Omental fat pad (tissue), 4 donors: ENCODE results near the gene C19orf38. TPM values are rescaled to one million over a fixed set of nuclear protein-coding genes. Genes with fewer than 3 reads are reported as not detected.
A peak's percentile ranks its signal among the peaks of the same experiment; 100 is the strongest.

Source experiments
- ATAC-seq: fragments of 150-250 bp; one replicate; pipeline ENCODE4 v1.9.1; 2016; ENCODE audit warnings: mild to moderate bottlenecking, moderate library complexity; ENCODE audit not compliant: low FRiP score
- DNase-seq: peaks from one replicate; pipeline ENCODE4 v3.0.0-alpha.2; 2019; ENCODE audit warnings: low spot score
- CTCF ChIP-seq, 3 donors: fragments of 450-650 bp; IDR thresholded peaks; one replicate each; pipeline ENCODE4 v1.5.1; 2016 to 2017; ENCODE audit warnings: antibody characterized with exemption in 3 of 3, mild to moderate bottlenecking in 3 of 3, moderate library complexity in 2 of 3
- total RNA-seq, 4 donors: library from RNA; depleted of rRNA; stranded (reverse); fragments of >200 nt; gene quantifications; one replicate each; pipeline ENCODE4 v1.1.0, GENCODE V29; 2016

C19orf38 gene
- total RNA-seq, 4 donors from 2014 or later, result 1.0 to 7.9 (median 4.9) TPM

DNA sequence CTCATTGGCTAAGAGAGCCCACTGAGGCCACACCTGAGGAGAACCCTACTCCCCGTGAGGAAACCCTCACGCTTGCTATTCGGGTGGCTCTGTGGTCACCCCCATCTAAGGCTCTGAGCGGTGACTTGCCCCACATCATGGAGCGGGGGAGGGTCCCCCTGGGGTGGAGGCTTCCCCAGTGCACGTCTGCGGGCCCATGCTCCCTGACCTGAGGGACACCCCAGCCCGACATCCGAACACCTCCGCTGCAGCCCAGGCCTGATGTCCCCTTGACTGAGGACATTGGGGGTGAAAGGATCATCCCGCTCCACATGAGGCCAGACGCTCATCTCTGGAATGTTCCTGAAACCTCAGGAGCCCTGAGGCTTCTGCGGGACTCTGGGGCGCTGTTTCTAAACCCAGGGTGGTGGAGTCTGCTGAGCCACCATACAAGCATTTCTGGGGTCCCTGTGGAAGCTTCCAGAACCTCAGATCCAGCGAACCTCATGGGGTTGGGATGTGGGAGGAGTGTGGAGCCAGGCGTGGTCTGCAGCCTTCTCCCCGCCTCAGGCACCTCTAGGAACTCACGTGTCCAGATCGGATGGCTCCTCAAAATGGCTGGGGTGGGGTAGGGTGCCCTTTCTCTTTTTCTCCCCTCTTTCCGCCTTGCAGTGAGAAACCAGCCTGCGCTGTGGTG lies 32.1 kb upstream of the C19orf38 start:
- DNase-seq (no peak), ATAC-seq (no peak)
- no peak for TF ChIP-seq CTCF (IDR thresholded peaks at IDR 0.05)

- TF ChIP-seq CTCF (IDR thresholded peaks at IDR 0.05), result no peak
- ATAC-seq (no peak), DNase-seq (no peak)
Observed at GRCh38 chr19:10816691-10817090, 31.5 kb upstream of the C19orf38 start.

- TF ChIP-seq CTCF (IDR thresholded peaks at IDR 0.05), result no peak
- ATAC-seq (peak; percentile 34), DNase-seq (no peak)
Observed at GRCh38 chr19:10817291-10818038, 30.8 kb upstream of the C19orf38 start.

GRCh38 chr19:10818301-10819123 lies 29.7 kb upstream of the C19orf38 start:
- TF ChIP-seq CTCF (IDR thresholded peaks at IDR 0.05), result no peak
- no peak for ATAC-seq
- no peak for DNase-seq

DNA sequence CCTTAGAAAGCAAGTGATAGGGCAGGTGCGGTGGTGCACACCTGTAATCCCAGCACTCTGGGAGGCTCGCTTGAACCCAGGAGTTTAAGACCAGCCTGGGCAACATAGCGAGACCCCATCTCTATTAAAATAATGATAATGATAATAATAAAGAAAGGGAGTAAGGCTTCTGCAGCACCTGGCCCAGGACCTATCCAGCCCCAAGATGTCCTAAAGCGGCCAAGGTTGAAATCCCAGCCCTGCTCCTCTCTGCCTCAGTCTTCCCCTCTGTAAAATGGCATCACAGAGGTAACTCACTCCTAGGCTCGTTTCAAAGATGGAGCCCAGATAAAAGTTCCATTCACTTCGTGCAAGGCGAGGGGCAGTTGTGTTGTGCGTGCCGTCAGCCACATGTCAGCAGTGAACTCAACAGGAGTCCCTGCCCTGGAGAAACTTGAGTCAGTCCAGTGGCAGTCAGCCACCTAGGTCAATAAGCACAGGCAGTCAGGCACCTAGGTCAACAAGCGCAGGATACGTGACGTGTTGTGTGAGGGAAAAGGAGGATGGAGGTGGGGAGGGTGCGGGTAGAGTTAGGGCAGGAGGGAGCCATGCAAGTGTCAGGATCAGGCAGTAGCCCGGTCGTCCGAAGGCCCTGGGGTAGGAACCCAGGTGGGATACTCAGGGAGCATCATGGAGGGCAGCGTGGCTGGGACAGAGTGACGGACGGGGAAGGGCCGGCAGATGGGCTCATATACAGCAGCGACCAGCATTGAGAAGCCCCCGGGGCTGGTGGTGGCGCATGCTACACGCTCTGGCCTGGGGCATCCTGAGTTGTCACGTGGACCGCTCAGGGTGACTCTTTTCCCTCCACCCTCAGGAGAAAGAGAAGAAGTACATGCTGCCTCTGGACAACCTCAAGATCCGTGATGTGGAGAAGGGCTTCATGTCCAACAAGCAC lies 28.8 kb upstream of the C19orf38 start:
- ATAC-seq, result no peak
- DNase-seq, result no peak
- no peak for TF ChIP-seq CTCF (IDR thresholded peaks at IDR 0.05)

DNA sequence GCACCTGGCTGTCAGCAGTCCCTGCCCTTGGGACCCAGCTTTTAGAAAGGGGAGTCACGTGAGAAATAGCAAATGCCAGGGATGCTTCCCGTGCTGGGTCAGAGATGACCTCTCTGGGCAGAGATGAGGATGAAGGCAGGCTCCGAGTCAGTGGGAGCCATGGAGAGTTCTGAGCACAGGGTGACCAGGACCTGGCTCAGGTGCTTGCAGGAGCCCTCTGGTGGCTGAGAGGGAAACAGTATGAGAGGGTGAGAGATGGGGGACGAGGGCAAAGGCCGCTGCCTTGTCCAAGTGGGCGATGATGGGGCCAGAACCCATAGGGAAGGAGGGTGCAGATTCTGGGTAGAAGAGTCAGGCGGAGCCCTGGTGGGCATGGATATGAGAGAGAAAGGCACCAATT lies 28.0 kb upstream of the C19orf38 start:
- no peak for DNase-seq
- no peak for TF ChIP-seq CTCF (IDR thresholded peaks at IDR 0.05)
- no peak for ATAC-seq
